ENCODE measurements around the gene CLIC5.

Gene CLIC5

DNA sequence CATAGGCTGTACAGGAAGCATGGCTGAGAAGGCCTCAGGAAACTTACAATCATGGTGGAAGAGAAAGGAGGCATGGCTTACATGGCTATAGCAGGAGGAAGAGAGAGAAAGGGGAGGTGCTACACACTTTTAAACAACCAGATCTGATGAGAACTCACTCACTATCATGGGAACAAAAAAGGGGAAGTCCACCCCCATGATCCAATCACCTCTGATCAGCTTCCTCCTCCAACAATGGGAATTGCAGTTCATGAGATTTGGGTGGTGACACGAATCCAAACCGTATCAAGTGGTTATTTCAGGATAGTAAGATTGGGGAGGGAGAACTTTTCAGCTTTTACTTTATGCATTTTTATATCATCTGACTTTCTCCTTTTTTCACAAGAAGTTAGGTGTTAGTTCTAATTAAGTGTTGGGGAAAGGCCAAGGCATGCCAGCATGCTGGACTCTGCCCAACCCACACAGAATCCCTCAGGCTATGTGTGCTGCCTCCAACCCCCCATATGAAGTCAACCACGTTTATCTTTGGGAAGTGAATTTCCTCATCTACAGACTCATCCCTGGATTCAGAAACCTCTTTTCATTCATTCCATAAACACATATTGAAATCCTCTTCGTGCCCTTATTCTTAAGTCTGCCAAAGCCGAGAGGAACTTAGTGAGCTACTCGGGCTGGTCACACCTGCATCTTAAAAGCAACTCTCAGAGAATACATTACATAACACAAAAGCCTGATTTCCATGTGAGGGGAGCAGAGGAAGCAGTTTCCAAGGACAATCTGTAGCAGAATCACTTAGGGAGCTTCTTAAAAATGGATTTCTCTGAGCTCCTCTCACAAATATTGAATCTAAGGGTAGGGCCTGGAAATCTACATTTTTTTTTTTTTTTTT is 16.7 kb upstream of the CLIC5 start:
- DNase-seq: no peak

DNA sequence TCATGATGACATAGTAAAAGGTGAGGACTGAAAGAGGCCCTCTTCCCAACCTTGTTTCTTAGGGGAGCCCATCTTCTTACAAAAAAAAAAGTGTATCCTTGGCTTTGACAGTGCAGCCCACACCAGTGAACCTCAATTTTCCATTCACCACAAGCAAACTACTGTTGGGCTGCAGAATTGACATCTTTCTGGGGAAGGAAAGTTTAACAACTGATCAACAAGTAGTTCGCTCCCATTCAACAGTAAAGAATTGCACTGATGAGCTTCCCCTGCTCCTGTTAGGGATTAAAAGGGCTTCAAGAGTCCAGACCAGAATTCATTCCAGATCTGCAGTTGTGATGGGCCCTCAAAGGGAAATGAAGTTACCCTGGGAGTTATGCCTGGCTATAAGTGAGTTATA is 13.9 kb upstream of the CLIC5 start:
- DNase-seq: no peak

DNA sequence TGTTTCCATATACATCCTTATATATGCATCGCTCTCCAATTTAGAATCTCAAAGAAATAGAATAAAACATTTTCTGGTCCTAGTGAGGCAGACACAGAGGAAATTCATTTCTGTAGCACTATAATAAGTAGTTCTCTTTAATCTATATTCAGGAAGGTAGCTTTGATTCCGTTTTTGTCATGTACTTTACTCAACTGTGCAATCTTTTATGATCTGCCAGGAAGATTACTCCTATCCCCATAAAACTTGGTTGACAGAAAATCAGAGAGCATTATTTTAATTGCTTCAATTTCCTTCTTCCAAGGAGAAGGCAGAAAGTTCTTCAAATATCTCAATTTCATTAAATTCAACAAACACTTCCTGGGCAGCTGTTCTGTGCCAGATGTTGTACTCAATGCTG is 10.6 kb upstream of the CLIC5 start:
- DNase-seq: no peak

DNA sequence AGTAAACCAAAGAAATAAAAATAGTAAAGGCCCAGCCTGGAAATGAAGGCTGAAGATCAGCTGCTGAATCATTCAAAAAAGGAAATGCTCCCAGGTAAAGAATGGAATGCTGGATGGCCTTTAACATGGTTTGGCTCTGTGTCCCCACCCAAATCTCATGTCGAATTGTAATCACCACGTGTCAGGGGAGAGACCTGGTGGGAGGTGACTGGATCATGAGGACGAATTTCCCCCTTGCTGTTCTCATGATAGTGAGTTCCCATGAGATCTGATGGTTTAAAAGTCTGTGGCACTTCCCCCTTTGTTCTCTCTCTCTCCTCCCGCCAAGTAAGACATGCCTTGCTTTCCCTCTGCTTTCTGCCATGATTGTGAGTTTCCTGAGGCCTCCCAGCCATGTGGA is 9.9 kb upstream of the CLIC5 start:
- no peak for DNase-seq

DNA sequence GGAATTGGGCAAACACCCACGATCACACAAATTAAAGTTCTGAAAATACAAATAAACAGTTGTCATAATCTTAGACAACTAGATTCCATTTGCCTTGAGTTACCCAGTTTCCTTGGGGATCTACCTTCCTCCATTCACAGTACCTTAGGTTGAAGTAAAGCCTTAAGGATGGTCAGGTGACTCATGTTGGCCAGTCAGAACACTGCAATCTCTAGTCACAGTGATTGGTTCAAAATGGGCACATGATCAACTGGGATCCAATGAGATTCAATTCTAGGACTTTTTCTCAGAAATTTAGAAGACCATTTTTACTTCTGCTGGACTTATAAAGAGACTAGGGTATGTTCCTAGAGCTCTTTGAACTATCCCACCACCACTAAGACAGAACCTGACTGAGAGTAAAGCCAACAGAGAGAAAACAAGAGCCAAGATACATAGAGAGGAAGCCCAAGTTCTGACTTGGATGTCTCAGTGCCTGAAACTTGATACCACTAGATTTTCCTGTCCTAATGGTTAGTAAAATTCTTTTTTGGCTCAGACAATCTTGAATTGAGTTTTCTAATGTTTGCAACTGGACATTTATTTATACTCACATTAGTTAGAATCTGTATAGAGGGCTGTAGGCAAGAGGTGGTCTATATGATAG is 8.6 kb upstream of the CLIC5 start:
- no peak for DNase-seq

DNA sequence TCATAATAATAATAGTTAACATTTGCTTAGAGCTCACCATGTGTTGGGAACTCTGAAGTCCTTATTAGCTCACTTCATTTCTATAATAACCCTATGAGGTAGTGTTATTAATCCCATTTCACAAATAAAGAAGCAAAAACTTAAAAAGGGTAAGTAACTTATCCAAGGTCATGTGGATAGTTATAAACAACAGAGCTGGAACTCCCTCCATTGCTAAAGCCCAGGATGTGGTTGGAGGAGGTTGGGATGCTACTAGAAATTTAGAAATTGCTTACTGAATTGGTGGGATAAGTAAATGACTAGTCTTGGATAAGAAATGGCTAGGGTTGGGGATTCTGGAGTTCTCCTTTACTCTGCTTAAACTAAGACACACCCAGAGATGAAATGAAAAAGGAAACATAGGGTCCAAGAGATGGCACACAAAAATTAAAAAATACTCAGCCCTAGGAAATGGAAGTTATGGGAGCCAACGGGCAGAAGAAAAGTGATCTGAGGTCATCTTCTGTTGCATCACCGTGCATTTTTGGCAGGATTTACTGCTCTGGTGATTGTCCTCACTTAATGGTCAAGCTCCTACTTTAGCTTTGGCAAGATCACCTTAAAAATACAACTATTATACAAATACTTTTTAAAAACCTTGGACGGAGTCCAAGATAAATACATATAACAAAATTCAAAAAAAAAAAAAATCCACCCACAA is 7.7 kb upstream of the CLIC5 start:
- DNase-seq: no peak

DNA sequence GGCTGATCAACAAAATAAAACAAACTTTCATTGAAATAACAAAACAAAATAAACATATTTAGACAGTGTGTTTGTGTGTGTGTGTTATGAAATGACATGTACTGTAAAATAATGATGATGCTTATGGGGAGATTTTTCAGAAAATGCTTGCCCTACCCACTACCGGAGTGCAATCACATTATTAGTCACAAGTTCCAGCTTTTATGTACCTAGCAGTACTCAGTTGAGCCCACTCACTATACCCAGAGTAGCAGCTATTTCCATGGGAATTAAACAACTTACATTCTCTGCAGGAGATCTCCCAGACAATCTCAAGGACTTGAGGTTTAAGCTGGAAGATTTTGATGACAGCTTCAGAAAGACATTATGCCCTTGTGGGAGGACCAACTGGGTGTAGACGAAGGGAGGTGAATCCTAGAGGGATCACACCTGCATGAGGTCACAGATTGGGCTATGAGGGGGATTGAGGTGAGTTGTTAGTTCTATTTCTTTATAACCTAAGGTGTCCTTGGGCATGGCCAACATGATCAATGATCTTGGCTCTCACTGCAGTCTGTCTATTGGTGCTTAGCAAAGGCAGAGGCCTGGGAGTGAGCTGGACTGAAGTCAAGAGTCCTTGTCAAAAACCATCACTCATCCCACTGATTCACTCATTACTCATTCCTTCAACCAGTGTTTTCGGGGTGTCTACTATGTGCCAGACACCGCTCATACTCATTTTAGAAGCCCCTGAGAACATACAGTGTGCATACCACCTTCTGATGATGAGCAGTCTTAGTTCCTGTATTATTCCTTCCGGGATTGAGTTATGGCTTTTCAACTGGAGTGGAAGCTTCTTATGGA is 6.7 kb upstream of the CLIC5 start:
- DNase-seq: no peak

DNA sequence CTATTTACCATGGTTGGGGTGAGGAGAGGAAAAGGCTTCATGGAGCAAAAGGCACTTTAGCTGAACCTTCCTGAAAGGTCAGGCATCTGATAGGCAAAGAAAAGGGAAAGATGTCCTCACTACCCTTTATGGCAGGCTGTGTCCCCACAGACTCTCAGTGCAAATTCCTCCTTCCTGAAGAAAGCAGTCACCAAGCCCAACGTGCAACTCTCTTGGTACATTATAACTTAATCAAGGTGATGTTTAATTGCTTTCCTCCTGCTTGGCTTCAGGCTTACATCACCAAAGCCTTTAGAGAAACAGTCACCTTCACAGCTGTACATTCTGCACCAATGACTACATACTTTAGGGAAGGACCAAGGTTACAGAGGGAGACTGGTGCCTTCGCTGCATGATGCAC is 2.1 kb upstream of the CLIC5 start:
- no peak for DNase-seq

DNA sequence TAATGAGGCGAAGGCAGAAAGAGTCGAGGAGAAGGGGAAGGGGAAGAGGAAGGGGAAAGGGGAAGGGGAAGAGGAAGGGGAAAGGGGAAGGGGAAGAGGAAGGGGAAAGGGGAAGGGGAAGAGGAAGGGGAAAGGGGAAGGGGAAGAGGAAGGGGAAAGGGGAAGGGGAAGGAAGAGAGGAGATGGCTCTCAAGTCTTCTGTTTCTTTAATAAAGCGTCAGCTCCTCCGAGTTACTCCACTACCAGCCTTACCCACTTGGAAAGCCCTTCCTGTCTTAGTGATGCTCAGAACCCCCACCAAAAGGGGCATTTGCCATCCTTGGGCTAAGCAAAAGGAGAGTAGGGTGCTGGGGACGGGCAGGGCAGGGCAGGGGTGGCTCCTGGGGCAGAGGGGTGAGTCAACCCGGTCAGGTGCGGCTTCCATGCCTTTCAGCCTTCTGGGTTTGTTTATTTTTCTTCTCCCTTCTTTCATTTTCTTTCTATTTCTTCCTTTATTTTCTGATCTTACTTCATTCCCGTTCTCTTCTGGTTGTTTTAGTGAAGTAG is 476 bp upstream of the CLIC5 start:
- DNase-seq: no peak

DNA sequence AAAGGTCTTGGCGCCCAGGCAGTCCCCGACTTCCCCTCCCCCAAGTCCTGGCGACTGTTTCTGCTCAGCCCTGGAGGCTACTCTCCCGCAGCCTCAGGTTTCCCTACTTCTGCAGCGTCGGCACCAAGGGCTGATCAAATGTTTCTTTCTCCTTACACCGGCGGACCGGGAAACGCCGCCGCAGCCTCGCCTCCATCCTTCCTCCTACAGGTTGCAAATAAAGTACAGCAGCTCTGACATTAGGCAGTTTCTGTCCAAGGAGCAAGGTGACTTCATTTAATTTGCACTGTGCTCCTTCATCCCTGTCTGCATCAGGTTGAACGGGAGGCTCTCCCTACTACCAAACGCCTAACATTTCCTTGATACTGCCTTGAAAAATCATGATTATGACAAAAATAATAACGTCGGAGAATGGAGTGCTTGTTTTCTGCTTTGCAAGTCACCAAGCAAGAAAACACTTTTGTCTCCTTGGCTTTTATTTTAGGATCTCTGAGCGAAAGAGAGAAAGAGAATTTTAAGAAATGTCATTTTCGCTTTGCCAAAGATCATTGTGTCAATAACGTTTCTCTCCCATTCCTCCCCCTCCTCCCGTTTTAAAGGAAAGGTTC is 1.0 kb downstream of the CLIC5 start:
- peak; percentile 53 for DNase-seq

DNA sequence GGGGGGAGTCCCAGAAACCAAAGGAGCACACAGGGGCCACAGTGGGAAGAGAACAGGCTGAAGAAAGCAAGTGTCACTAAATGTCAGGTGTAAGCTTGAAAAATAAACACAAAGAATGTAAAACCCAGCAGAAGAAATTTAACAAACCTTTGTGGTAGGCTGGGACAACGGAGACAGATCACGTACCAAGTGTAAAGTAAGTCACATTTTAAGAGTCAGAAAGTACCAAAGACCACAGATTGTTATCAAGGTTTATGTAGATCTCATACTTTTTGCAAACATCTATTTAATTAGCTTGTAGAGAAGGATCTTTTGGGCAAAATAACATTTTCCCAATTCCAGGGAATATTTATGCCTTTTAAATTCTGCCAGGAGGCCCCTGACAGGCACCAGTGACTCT is 1.6 kb downstream of the CLIC5 start:
- DNase-seq: peak; percentile 4

DNA sequence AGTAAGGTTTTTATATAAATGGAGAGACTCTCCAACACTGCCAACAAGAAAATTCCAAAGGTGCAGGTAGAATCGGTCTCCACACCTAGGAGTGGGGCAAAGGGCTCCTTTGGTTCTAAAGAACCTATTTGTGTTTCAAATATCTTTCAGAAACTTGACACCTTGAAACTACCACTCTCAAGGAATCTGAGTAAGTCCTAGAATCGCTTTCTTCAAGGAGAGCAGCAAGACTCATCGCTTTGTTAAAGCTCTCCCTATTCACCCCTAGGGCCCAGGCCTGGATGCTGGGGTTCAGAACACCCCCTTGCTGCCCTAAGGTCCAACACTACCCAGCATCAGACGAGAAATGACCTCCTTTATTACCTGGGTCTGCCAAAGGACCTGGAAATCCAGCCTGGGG is 2.0 kb downstream of the CLIC5 start:
- DNase-seq: peak; percentile 1

DNA sequence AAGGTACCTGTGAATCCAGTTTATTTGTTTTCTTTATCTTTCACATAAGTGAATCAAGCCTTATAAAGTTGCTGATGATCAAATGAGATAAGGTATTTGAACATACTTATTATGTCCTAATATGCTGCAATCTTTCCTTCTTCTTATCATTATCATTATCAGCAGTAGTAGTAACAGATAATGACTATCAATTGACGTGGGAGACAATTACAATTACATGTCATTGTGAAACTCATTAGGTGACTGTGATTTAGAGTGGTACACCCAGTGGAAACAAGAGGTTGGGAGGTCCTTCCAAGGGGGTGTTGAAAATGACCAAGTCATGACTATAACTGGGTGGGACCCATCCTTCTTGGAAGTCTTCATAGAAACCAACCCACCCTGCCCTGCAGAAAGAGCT is 2.8 kb downstream of the CLIC5 start:
- DNase-seq: no peak

DNA sequence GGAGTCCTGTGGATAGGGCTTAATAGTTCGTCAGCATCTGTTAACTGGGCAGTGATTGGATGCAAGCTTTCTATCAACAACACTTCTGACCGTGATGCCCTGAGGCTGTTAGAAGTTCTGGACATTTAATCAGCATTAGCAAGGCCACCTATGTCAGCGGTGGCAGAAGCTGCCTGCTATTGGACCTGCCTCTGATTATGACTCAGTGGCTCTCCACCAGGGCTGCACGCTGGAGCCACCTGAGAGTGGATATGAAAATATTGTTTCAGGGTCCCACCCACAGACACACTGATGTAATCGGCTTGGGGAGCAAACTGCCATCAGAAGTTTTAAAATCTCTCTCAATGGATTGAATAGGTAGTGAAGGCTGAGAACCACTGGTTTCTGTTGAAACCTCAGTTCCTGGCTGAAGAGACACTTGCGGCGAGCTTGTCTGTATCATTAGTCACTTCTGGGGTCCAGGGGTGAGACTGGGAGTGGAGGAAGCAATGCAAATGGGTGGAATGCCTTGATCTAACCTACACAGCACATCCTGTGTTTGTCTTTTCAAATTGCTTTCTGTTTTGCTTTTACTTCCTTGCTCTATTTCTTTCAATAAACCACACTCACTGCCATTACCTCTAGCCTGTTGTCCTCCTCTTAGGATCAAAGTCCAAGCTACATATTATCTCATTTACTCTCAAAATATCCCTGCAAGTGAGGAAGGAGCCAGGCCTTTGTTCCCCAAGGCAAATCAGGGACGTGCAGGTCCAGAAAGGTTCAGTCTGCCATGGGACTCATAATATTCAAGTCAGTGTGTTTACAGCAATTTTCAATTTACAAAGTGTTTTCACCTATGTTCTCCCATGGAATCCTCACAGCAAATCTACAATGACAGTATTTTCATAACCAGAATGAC is 4.2 kb downstream of the CLIC5 start:
- DNase-seq: no peak

DNA sequence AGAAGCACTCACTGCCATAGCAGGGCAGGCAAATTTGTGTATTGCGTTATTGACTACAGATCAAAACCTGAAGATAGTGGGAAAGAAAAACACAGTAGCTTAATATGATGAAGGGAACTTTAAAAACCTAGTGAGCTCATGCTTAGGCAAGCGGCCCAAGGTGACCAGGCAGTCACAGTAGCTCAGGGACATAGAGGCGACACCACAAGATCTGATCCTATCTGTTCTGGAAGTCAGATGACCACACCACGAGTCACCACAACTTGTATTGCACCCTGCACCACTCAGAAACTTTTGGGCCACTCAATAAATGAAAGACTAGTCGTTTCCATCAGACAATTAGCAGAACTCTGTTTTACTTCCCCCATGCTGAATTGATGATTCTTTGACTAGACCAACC is 4.9 kb downstream of the CLIC5 start:
- DNase-seq: no peak

DNA sequence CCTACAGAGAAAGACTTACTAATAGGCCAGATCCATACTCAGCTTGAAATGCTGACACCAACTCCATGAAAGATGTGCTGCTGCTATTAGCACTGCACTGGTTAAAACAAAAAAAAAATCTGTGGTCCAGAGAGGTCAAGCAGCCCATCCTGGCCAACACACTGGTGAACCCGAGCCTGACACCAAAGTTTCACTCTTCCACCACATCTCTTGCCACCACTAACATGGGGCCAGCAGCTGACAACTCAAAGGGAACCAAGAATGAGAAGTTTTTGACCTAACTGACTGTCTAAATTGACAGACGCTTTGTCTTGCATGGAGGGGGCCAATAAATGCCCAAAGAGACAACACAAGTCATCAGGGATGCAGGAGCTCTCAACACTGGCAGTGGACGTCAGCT is 5.4 kb downstream of the CLIC5 start:
- no peak for DNase-seq

DNA sequence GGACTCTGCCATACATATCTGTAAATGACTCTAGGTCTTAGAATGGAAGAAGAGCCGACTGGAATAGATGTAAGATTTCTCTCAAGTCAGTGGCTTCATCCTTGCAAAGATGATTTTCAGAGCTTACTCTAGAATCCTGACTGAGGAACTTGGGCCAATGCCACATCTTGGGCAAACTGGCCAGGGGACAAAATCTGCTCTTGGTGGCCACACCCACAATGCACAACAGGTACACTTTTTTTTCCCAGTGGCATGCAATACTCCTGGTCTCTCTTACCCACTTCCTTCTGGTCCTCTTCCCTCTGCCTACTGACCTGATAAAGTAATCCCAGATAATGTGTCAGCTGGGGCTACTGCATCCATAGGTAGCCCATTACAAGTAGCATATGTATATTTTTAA is 13.4 kb downstream of the CLIC5 start:
- DNase-seq: no peak

DNA sequence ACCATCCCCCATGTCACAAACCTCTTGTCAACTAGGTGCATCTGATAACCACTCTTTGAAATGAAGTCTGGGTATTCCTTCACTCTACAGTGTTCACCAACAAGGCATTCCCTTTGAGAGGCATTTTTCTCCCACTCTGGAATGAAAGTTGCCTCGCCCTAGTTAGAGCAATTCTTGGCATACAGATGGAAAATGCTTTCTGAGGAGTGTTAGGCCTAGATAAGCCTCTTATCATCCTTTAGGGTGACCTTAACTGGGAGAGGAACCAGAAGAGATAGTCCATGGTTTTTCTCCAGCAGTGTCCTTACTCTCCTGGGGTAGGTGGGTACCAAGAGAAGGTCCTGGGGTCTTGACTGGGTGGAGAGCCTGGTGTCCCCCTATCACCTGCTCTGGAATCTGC is 14.8 kb downstream of the CLIC5 start:
- DNase-seq: no peak

DNA sequence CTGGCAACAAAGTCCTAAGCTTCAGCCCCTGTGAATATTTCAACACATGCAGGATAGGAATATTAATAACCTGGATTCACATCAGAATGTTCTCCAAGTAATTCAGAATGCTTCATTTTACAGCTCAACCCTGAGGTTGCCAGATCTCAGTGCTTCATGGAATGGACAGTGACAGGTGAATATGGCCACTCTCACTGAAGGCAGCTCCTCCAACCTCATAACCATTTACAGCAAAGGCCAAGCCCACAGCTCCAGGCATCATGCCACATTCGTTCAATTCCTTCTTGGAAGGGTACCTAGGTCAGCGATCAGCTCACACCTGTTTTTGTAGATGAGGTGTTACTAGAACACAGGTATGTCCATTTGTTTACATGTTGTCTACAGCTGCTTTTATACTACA is 17.1 kb downstream of the CLIC5 start:
- DNase-seq: no peak

DNA sequence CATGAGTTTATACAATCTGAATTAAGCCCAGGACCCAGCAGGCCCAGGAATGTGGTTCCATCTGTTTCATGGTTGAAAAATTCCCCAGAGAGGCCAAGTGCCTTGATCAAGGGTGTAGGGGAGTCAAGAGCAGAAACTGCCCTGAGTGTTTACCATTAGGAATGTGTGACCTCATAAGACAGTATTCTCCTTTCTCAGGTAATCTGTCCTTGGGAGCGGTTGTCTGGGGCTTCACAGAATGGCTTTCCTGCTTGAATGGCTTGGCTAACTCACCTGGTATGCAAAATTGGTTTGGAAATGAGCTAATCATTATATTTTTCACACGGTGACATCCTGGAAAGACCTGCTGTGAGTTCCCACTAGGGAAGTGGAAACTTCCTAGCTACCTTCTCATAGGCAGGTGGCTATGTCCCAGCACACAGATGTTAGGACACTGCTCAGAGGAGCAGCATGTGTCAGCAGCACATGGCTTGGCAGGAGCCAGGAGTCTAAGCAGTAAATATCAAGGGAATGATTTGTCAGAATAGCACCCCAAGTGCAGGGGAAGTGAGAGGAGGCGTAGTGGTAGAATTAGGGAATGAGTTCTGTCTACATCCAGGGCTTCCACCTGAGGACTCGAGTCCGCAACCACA is 17.7 kb downstream of the CLIC5 start:
- DNase-seq: no peak

DNA sequence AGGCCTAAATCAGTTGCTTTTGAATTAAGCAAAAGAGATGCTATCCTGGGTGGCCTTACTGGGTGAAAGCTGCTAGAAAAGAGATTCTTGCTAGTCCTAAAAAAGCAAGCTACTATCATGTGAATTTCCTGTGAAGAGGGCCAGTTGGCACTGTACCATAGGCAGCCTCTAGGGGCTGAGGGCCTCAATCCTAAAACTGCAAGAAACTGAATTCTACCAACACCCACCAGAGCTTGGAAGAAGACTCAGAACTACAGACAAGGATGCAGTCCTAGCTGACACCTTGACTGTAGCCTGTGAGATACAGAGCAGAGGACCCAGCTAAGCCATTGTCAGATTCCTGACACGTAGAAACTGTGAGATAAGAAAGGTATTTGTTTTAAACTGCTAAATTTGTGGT is 24.5 kb downstream of the CLIC5 start:
- no peak for DNase-seq
